Cerebellar cortex (tissue), 1 donor: ENCODE results near the gene ST6GAL2.

ENCODE experiments used
- DNase-seq: peaks from one replicate; pipeline ENCODE4 v3.0.0-alpha.2; 2015; ENCODE audit warnings: low spot score

The ST6GAL2 gene

DNA sequence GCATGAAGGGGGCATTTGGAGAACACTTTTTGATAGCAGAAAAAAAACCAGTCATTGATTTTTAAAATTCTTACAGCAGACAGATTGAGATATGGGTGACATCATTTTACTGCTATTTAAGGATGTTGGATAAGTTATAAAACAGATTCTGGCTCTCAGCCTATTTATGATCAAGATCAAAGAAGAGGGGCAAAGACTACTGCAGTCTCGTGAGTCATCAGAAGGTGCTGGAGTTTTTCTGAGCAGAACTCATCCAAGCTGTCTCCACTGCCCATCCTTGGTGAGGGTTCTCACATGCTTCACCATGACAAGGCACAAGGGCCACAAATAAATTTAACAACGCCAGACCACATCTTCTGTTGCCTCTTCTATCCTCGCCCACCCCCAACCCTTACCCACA is 58.8 kb downstream of the ST6GAL2 start:
- no peak for DNase-seq

DNA sequence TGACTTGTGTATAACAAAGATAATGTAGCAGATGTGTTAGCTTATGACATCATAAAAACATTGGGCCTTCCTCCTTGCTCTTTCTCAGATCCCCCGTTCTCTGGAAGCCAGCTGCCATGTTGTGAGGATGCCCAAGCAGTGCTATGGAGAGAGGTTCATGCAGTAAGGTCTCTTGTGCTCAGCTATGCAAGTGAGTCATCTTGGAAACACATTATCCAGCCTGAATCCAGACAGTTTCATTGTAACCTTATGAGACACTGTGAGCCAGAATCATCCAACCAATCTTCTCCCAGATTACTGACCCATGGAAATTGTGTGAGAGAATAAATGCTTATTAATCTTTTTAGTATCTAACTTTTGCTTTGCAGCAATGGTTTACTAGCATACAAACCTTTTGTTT is 60.8 kb downstream of the ST6GAL2 start:
- DNase-seq, result no peak

DNA sequence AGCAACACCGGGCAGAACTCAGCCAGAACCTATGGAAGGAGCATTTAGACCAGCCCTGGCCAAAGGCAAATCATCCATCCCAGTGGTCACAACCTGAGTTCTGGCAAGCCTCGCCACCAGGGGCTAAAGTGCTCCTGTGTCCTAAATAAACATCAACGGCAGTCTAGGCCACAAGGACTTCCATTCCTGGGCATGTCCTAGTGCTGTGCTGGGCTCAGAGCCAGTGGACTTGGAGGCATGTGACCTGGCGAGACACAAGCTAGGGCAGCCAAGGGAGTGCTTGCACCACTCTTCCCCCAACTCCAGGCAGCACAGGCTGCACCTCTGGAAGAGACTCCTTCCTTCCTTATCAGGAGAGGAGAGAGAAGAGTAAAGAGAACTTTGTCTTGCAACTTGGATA is 69.0 kb downstream of the ST6GAL2 start:
- DNase-seq, result no peak

DNA sequence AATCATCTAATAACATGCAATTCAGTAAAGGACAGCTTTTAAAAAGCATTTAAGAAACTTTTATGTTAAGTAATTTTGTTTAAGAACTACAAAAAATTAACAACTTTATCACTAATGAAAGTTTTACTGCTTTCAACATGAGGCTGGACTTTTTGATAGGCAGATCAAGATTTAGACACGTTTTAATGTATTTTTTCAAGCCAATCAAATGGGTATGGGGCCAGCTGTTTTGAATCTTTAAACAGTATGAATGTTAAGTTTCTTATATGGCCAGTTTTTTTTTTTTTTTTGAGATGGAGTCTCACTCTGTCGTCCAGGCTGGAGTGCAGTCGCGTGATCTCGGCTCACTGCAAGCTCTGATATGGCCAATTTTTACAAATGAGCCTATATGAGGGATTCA is 73.1 kb downstream of the ST6GAL2 start:
- no peak for DNase-seq

DNA sequence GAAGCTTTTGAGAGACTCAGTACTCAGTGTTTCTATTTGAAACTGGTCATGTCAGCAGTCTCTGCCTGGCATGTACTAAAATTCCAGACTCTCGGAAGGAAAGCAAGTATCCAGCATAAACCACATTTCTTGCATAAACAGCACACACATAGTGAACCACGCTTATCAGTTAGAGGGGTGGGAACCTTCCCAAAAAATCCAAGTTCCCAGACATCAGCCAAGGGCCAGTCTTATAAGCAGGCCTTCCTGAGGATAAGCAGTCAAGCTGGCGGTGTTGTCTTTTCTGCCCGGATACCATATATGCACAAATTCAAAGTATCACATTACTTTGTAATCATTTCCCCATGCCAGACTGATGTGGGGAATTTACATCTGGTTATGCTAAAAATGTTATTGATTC is 73.6 kb downstream of the ST6GAL2 start:
- DNase-seq, result no peak

DNA sequence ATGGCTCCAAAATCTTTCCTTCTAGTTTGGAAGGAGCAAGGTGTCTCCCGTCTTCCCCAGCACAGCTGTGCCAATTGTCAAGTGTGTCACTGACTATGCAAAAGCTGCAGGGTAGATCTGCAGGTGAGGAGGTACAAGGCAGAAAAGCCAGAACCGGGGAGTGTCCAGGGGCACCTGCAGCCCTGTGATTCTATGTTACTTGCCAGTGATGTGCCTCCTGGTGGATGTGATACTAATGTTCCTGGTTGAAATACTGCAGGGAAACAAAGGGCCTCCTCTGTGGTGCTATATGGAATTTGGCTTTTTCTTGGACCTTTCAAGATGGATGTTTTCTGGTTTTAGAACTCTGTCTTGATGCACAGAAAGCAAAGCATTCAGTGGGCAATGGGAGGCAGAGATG is 80.3 kb downstream of the ST6GAL2 start:
- no peak for DNase-seq

DNA sequence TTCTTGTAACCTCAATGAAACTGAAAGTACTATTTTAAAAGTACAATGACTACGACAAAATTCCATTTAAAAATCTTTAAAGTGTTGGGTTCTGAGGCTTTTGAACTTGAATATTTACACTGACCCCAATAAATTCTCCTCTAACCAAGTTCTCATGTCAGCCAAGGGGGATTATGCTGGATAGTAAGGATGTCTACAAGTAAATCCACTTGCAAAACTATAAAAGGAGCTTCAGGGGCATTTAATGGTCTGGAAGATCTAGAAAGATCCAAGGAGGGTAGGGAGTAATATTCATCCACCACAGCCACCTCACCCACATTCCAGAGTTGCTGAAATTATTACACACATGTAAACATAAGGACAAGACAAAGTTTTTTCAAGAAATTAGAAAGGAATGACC is 81.8 kb downstream of the ST6GAL2 start:
- no peak for DNase-seq

DNA sequence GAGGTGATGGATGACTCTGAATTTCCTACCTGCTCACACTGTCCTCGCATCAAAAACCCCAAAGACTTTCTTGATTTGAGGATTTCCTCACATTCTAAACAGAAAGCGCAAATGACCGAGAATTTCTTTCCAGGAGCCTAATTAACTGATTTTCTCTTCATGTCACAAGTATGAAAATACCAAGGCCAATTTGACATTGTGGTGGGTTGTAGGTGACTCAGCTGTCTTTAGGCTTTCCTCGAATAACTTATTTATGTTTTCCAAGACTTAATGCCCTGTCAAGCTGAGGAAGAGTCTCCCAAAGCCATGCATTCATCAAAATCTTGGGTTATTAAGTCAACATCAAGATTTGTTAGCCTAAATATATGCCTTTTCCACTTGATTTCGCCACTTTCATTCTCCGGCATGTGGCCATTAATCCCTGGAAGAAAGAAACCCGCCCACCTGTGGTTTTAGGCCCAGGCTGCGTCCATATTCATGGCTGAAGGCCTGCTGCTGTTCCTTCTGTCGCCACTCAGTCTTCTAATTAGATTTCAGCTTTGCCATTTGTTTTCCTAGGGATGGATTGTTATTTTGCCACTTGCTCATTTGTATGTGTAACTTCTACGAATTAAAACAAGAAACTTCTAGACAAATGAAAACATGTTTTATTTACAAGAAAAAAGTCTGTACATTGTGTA is 84.9 kb downstream of the ST6GAL2 start:
- peak; percentile 12 for DNase-seq

DNA sequence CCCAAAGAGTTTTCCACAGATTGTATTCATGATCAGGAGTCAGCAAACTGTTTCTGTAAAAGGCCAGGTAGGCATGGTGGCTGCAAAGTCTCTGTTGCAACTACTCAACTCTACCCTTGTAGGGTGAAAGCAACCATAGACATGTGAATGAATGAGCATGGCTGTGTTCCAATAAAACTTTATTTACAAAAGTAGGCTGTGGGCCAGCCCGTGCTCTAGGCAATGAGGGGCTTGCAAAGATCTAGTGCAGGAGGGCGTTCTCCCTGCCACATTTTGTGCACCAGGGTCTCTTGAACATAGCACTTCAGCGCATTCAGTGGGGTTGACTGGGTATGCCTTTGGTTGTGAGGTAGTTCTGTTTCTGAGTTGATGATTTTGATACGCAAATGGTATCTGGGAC is 85.8 kb downstream of the ST6GAL2 start:
- no peak for DNase-seq

DNA sequence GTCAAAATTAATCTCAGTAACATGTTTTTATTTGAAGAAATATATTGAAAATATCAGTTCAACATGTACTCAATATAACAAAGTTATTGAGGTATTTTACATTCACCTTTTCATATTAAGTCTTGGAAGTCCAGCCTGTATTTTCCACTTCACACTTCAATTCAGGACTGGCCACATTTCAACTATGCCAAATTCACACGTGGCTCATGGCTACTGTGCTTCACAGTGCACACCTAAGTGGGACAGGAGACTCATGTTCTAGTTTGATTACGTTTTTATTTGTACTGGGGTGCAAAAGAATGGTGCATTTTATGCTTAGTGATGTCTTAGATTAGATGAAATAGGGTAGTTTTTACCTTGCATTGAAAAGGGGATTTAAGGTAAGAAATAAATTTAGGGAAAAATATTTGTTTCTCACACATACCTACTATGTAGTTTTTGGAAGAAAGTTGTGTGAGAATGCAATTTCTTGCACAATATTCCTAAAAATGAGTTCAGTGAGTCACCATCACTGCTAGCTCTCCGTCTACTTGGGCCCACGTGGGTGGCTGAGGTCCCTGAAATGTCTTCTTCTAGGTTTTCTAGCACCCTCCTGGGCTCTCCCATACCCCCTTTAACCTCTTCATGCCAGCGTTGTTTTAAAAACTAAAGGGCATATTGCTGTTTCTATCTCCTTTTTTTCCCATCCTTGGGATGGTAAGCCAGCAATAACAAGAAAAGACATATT is 87.0 kb downstream of the ST6GAL2 start:
- DNase-seq, result no peak

DNA sequence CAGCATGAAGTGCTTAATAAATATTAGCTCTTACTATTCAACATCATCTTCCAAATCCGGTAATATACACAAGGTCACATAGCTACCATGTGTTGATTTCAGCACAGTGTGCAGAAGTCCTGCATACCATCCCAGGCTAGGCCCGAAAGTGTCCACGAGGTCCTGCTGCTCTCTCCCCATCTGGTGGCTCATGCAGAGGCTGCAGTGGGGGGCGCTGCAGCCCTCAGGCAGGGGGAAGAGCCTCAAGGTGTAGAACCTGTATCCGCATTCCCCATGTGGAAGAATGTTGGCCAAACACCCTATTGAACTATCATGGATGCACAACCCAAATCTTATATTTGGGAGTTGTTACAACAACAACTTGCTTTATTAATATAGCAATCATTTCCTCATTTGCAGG is 88.5 kb downstream of the ST6GAL2 start:
- no peak for DNase-seq

DNA sequence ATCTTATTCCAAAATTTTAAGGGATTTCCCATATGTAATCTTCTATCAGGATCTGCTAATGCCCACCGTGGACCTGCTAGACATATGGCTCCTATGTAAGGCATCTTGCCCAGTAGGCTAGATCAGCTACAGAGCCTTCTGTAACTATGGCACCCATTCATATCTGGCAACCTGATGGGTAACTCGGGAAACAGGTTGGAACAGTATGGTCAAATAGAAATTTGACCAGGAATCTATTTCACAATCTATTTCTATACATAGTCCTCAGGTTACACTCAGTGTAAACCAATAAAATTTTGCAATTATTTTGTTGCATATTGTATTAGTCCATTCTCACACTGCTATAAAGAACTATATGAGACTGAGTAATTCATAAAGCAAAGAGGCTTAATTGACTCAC is 93.3 kb downstream of the ST6GAL2 start:
- no peak for DNase-seq

DNA sequence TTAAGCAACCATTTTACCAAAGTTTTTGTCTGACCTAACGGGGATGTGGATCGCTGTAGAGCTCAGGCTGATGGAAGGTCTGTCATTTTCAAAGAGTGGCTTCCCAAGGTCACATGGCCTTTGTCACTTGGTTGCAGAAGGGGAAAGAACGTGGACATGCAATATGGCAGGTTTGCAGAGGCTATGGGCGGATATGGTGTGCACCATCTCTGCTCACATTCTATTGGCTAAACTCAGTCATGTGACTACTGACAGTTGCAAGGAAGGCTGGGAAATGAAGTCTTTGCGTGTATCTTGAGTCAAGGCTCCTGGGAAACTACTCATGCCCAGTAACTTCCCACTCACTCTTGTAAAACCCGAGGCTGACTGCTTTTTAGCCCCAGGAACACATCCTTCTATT is 96.8 kb downstream of the ST6GAL2 start:
- peak; percentile 2 for DNase-seq

DNA sequence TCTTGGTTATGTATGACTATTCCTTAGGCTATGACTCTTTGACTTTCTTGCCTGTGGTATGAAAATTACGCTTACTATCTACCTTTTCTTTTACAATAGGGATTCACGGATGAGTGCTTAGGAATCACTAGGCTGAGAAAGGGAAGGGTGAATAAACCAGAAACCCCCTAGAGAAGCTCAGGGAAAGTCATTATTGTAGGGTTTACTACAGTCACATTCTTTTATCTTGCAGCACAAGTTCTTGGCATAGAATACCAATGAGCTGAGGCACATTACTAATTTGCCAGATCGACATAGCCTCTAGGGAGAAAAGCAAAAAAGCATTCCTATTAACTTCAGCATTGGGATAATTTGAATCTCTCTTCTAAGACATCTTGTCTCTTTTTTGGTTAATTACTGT is 103.3 kb downstream of the ST6GAL2 start:
- no peak for DNase-seq

DNA sequence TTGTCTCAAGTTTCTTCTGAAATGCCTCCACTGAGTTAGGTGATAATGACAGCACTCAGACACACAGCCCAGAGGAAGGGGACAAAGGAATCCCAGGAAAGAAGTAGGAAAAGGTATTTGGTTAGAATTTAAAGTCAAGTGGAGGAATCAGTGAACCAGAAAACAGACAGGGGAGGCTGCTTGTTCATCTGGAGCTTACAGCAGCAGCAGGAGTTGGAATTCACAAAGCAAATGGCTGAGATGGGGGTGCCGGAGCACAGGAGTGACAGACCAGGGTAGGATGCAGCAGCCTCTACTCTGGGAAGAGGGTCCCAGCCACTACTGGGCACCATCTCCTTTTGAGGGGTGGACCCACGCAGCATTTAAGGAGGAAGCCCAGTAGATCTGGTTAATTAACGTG is 104.8 kb downstream of the ST6GAL2 start:
- no peak for DNase-seq

DNA sequence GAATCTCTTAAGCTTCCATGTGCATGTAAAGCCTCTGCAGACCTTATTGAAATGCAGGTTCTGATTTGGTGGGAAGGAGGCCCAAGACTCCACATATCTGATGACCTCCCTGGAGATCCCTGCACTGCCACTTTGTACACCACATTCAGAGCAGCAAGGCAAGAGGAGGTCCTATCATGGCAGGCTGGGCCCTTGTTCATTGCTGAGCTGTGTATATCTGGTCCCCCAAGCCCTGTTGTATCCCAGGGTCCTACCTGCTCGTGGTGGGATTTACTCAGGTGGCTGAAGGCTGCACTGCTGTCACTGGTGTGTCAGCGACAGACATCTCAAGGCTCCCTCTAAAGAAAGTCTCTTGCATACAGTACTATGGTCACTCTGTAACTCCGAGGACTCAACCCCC is 114.2 kb downstream of the ST6GAL2 start:
- no peak for DNase-seq

DNA sequence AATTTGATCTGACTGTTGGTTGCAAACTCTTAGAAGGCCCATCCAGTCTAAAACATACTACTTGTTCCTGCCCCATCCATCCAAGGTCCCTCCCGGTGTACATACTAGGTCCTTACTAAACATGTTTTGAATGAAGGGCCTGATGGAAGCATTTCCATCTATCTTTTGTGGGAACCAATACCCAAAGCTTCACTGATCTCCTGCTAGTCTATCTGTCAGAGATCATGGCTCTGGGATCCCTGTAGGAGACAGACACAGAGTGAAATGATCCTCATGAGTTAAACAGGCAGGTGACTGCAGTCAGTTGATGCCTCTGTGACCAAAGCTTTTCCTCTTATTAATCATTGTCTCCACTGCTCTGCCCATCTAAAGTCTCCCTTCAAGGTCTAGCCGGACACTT is 115.0 kb downstream of the ST6GAL2 start:
- DNase-seq, result no peak

DNA sequence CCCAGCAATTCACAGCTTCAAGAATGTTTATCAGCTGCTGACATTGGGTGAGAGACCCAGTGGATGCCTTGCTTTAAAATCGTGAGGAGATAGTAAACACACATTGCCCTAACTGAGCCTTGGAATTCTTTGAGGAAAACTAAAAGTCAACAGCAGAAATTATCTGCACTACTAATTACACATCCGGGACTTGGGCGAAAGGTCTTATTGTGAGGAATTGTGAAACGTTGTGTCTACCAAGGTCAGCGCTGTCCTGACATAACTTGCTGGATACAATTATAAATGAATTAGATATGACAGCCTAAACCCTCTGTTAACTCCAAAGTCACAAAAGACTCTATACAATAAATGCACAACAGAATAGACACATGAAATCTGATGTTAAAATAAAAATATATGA is 121.4 kb downstream of the ST6GAL2 start:
- no peak for DNase-seq

DNA sequence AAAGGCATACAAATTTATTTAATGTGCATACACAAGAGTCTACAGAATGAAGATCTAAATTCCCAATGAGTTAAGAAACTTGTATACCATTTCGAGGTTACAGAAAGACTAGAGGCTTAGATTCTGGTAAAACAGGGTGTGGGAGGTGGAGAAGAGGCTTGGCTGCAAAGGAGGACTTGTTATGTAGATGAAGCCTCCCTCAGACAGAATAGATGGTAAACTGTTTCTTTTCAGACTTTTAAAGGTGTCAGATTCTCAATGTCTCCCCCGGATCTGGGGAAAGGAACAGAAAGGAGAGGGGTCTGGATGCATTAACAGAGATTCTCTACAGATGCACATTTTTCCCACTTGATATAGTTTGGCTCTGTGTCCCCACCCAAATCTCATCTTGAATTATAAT is 126.0 kb downstream of the ST6GAL2 start:
- DNase-seq, result no peak

DNA sequence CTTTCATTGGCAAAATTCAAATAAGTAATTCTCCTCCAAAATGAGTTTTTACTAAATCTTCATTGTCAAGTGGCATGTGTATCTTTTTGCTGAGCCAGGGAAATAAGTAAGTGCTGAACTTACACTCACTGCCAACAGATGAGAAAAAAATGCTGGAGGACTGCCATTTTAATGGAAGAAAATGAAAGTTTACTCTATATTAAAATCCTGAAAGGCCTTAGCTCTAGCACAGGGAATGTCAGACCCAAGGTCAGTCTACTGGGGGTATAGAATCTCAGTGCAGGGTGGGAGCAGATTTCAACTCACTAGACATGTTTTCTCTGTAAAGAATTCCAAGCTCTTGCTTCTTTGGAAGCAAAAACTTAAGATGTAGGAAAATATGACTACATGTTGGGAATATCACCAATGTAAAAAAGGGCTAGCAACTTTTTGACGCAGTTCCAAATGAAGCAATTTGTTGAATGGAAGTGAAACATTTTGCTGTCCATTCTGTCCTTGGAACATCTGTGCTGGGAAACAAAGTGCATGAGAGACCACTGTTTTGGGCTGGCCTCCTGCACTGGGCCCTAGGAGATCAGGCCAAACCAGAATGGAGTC is 127.0 kb downstream of the ST6GAL2 start:
- DNase-seq, result no peak
